ENCODE data around the gene SHISA9.

Gene SHISA9

GRCh38 chr16:13111747-13112146 lies 210.3 kb downstream of the SHISA9 start:
- DNase-seq (ENCODE audit: low read depth), result no peak
- H3K4me3 ChIP-seq (ENCODE audit: low read depth, low read length), result no peak overlapping the region
- TF ChIP-seq CTCF (IDR thresholded peaks at IDR 0.05; ENCODE audit: low read depth, low read length), result no peak
- TF ChIP-seq POLR2A (IDR thresholded peaks at IDR 0.05; ENCODE audit: extremely low read depth, insufficient read length), result no peak
- no peak for TF ChIP-seq MAX (IDR thresholded peaks at IDR 0.05; ENCODE audit: low read depth, low read length)

- no peak for DNase-seq (ENCODE audit: low read depth)
- TF ChIP-seq POLR2A (IDR thresholded peaks at IDR 0.05; ENCODE audit: extremely low read depth, insufficient read length), result no peak
- no peak for TF ChIP-seq MAX (IDR thresholded peaks at IDR 0.05; ENCODE audit: low read depth, low read length)
- TF ChIP-seq MYC (IDR thresholded peaks at IDR 0.05; ENCODE audit: low read depth, low read length), result no peak
- TF ChIP-seq CTCF (IDR thresholded peaks at IDR 0.05; ENCODE audit: low read depth, low read length), result no peak
- H3K4me3 ChIP-seq (ENCODE audit: low read depth, low read length), result no peak overlapping the region
Measured at GRCh38 chr16:13113741-13114140, 212.3 kb downstream of the SHISA9 start.

- TF ChIP-seq MYC (IDR thresholded peaks at IDR 0.05; ENCODE audit: low read depth, low read length) (no peak), POLR2A (IDR thresholded peaks at IDR 0.05; ENCODE audit: extremely low read depth, insufficient read length) (no peak), MAX (IDR thresholded peaks at IDR 0.05; ENCODE audit: low read depth, low read length) (no peak), CTCF (IDR thresholded peaks at IDR 0.05; ENCODE audit: low read depth, low read length) (no peak)
Measured at GRCh38 chr16:13118091-13118490, 216.7 kb downstream of the SHISA9 start.

GRCh38 chr16:13120091-13120490 lies 218.7 kb downstream of the SHISA9 start:
- DNase-seq (ENCODE audit: low read depth), result no peak
- no peak overlapping the region for H3K4me3 ChIP-seq (ENCODE audit: low read depth, low read length)
- TF ChIP-seq MYC (IDR thresholded peaks at IDR 0.05; ENCODE audit: low read depth, low read length) (no peak), MAX (IDR thresholded peaks at IDR 0.05; ENCODE audit: low read depth, low read length) (no peak), CTCF (IDR thresholded peaks at IDR 0.05; ENCODE audit: low read depth, low read length) (no peak), POLR2A (IDR thresholded peaks at IDR 0.05; ENCODE audit: extremely low read depth, insufficient read length) (no peak)

More at GRCh38 chr16:13118091-13118490, 216.7 kb downstream of the SHISA9 start:
- H3K4me3 ChIP-seq (ENCODE audit: low read depth, low read length), result no peak overlapping the region
- no peak for DNase-seq (ENCODE audit: low read depth)

- no peak for TF ChIP-seq CTCF (IDR thresholded peaks at IDR 0.05; ENCODE audit: low read depth, low read length)
- no peak for TF ChIP-seq POLR2A (IDR thresholded peaks at IDR 0.05; ENCODE audit: extremely low read depth, insufficient read length)
- TF ChIP-seq MAX (IDR thresholded peaks at IDR 0.05; ENCODE audit: low read depth, low read length), result no peak
- TF ChIP-seq MYC (IDR thresholded peaks at IDR 0.05; ENCODE audit: low read depth, low read length), result no peak
- DNase-seq (ENCODE audit: low read depth), result no peak
- no peak overlapping the region for H3K4me3 ChIP-seq (ENCODE audit: low read depth, low read length)
Measured at GRCh38 chr16:13120557-13120956, 219.2 kb downstream of the SHISA9 start.

GRCh38 chr16:13123991-13124390 lies 222.6 kb downstream of the SHISA9 start:
- TF ChIP-seq MYC (IDR thresholded peaks at IDR 0.05; ENCODE audit: low read depth, low read length) (no peak), MAX (IDR thresholded peaks at IDR 0.05; ENCODE audit: low read depth, low read length) (no peak), CTCF (IDR thresholded peaks at IDR 0.05; ENCODE audit: low read depth, low read length) (no peak), POLR2A (IDR thresholded peaks at IDR 0.05; ENCODE audit: extremely low read depth, insufficient read length) (no peak)
- no peak overlapping the region for H3K4me3 ChIP-seq (ENCODE audit: low read depth, low read length)
- no peak for DNase-seq (ENCODE audit: low read depth)

Data from NB4 (cell line).